Measurements from ENCODE around the gene PDE10A.
"Not testable (repeated sequence)": the region's sequence is repeated elsewhere in the genome, so short reads cannot be mapped to it uniquely, and the experiment has no call there.

The PDE10A gene

GRCh38 chr6:165468340-165469235, 194.5 kb downstream of the PDE10A start:
- no peak for DNase-seq (ENCODE audit: low read depth)
- TF ChIP-seq CTCF (conservative IDR thresholded peaks at IDR 0.05; ENCODE audit: low read length): no peak
- no peak overlapping the region for H3K4me3 ChIP-seq (ENCODE audit: low read length)

GRCh38 chr6:165463499-165463898, 199.5 kb downstream of the PDE10A start:
- not testable (repeated sequence) for DNase-seq (ENCODE audit: low read depth); H3K4me3 ChIP-seq (ENCODE audit: low read length)

- H3K4me3 ChIP-seq (ENCODE audit: low read length); DNase-seq (ENCODE audit: low read depth): not testable (repeated sequence)
Measured at GRCh38 chr6:165459605-165460301, 203.3 kb downstream of the PDE10A start.

GRCh38 chr6:165458134-165458533, 204.9 kb downstream of the PDE10A start:
- no peak overlapping the region for H3K4me3 ChIP-seq (ENCODE audit: low read length)
- no peak for DNase-seq (ENCODE audit: low read depth)
- TF ChIP-seq CTCF (conservative IDR thresholded peaks at IDR 0.05; ENCODE audit: low read length): no peak

- no peak for TF ChIP-seq CTCF (conservative IDR thresholded peaks at IDR 0.05; ENCODE audit: low read length)
- H3K4me3 ChIP-seq (ENCODE audit: low read length): no peak overlapping the region
- no peak for DNase-seq (ENCODE audit: low read depth)
Measured at GRCh38 chr6:165456286-165456685, 206.8 kb downstream of the PDE10A start.

- no peak for TF ChIP-seq CTCF (conservative IDR thresholded peaks at IDR 0.05; ENCODE audit: low read length)
- no peak for DNase-seq (ENCODE audit: low read depth)
- H3K4me3 ChIP-seq (ENCODE audit: low read length): no peak overlapping the region
Measured at GRCh38 chr6:165455488-165455887, 207.6 kb downstream of the PDE10A start.

GRCh38 chr6:165453395-165453794, 209.6 kb downstream of the PDE10A start:
- no peak for TF ChIP-seq CTCF (conservative IDR thresholded peaks at IDR 0.05; ENCODE audit: low read length)
- no peak for DNase-seq (ENCODE audit: low read depth)
- no peak overlapping the region for H3K4me3 ChIP-seq (ENCODE audit: low read length)

- no peak overlapping the region for H3K4me3 ChIP-seq (ENCODE audit: low read length)
- TF ChIP-seq CTCF (conservative IDR thresholded peaks at IDR 0.05; ENCODE audit: low read length): no peak
- no peak for DNase-seq (ENCODE audit: low read depth)
Measured at GRCh38 chr6:165451838-165452237, 211.2 kb downstream of the PDE10A start.
